K562 (cell line): ENCODE data around the gene SLC39A7. TPM values are rescaled to one million over a fixed set of nuclear protein-coding genes. Genes with fewer than 3 reads are reported as not detected.

Experiments used
- ATAC-seq: fragments of 200-7000 bp; cut with Tn5 transposase; 3 replicates; pipeline ENCODE4 v1.9.1; 2020; ENCODE audit warnings: moderate library complexity
- BruUV-seq: library from RNA; stranded (reverse); fragments of 400-500 nt; replicated peaks from 2 replicates; lab custom pipeline; 2021; lab: Mats Ljungman, UMichigan
- CTCF ChIA-PET: fragments of 300-600 bp; formaldehyde crosslinking; extraction: SDS; loops from one replicate; lab custom pipeline; 2021; ENCODE audit warnings: low intra/inter-chr PET ratio; lab: Yijun Ruan, JAX
- POLR2A ChIA-PET: fragments of 300-600, 350-650 bp; sonication (Branson Sonifier 250); formaldehyde crosslinking; extraction: SDS; loops from one replicate; lab custom pipeline; 2021; ENCODE audit warnings: antibody characterized with exemption, inconsistent platforms; lab: Yijun Ruan, JAX
- DNase-seq, 4 experiments: peaks; one replicate each; pipeline versions ENCODE4 v3.0.0 to v3.0.0-alpha.2; 2011 to 2018; ENCODE audit warnings: low spot score in 3 of 4, mixed read lengths in 3 of 4; ENCODE audit errors: extremely low read depth in 1 of 4
- FAIRE-seq: peaks from 2 replicates; lab custom pipeline; 2011; peaks lifted over from hg19 to GRCh38; lab: Jason Lieb, UNC
- H2AFZ ChIP-seq: 2 replicates; pipeline ENCODE4 v1.6.0; 2011; ENCODE audit warnings: low read depth, low read length, control low read depth, inconsistent platforms
- H3K27ac ChIP-seq: fragments of 200-600 bp; 3 replicates; pipeline ENCODE4 v1.8.0; 2011; ENCODE audit warnings: low read depth, mild to moderate bottlenecking, control low read depth, inconsistent platforms, low read length, moderate library complexity, mixed read lengths; ENCODE audit errors: extremely low read depth
- H3K27me3 ChIP-seq, 2 experiments: fragments of 300-600 bp in 1 of 2; 2 replicates in 1 of 2; 3 replicates in 1 of 2; pipeline versions ENCODE4 v1.6.0 to v1.8.0; 2011; ENCODE audit warnings: inconsistent platforms in 2 of 2, low read length in 2 of 2, mild to moderate bottlenecking in 1 of 2, mixed read lengths in 1 of 2, moderate library complexity in 1 of 2; ENCODE audit not compliant: control insufficient read depth in 2 of 2, insufficient read depth in 2 of 2
- H3K36me3 ChIP-seq: fragments of 300-600 bp; 3 replicates; pipeline ENCODE4 v1.8.0; 2011; ENCODE audit warnings: mild to moderate bottlenecking, low read length, inconsistent platforms; ENCODE audit not compliant: control insufficient read depth, insufficient read depth
- H3K4me1 ChIP-seq, 2 experiments: fragments of 200-600 bp in 1 of 2; replicated peaks in 1 of 2; 2 replicates in 1 of 2; 3 replicates in 1 of 2; pipeline versions ENCODE4 v1.5.1 to v1.8.0; 2011; ENCODE audit warnings: inconsistent platforms in 2 of 2, low read length in 2 of 2, mild to moderate bottlenecking in 1 of 2, mixed read lengths in 1 of 2, moderate library complexity in 1 of 2; ENCODE audit not compliant: control insufficient read depth in 2 of 2, insufficient read depth in 2 of 2
- H3K4me2 ChIP-seq: 2 replicates; pipeline ENCODE4 v1.6.1; 2011; ENCODE audit warnings: low read length, control low read depth, inconsistent platforms, mixed read lengths; ENCODE audit not compliant: insufficient read depth
- H3K4me3 ChIP-seq: fragments of 200-600 bp; sonication (generic), shearing (Covaris generic); 2 replicates; pipeline ENCODE4 v1.5.1; 2016; ENCODE audit warnings: control low read depth, inconsistent platforms
- H3K79me2 ChIP-seq: fragments of 200-600 bp; 3 replicates; pipeline ENCODE4 v1.8.0; 2011; ENCODE audit warnings: low read length, inconsistent platforms; ENCODE audit not compliant: control insufficient read depth, insufficient read depth
- H3K9ac ChIP-seq, 2 experiments: 2 replicates each; pipeline versions ENCODE4 v1.6.0 to v1.6.1; 2011; ENCODE audit warnings: low read depth in 2 of 2, low read length in 2 of 2, control low read depth in 1 of 2, inconsistent platforms in 1 of 2, mild to moderate bottlenecking in 1 of 2, mixed read lengths in 1 of 2; ENCODE audit not compliant: insufficient read depth in 1 of 2
- H3K9me1 ChIP-seq: one replicate; pipeline ENCODE4 v1.6.0; 2011; ENCODE audit warnings: inconsistent platforms, mild to moderate bottlenecking, low read length, moderate library complexity; ENCODE audit not compliant: control insufficient read depth, insufficient read depth
- H3K9me3 ChIP-seq: replicated peaks from 2 replicates; pipeline ENCODE4 v1.5.1; 2011; ENCODE audit warnings: low read depth, low read length, inconsistent platforms; ENCODE audit not compliant: control insufficient read depth, insufficient read depth
- H4K20me1 ChIP-seq: replicated peaks from 2 replicates; pipeline ENCODE4 v1.6.1; 2011; ENCODE audit warnings: low read length, inconsistent platforms, mixed read lengths; ENCODE audit not compliant: control insufficient read depth, insufficient read depth
- ATF7 ChIP-seq: fragments of 450-650 bp; IDR thresholded peaks from 2 replicates; pipeline ENCODE4 v1.7.1; 2014; ENCODE audit warnings: mild to moderate bottlenecking, moderate library complexity
- BHLHE40 ChIP-seq: IDR thresholded peaks from 2 replicates; pipeline ENCODE4 v1.6.1; 2011; ENCODE audit warnings: low read length, improper control_type of control experiment
- ELK1 ChIP-seq: sonication (generic); formaldehyde crosslinking; IDR thresholded peaks from 2 replicates; pipeline ENCODE4 v1.8.1; 2022; ENCODE audit warnings: missing genetic modification reagents
- MLX ChIP-seq, 2 experiments: fragments of 450-650 bp in 1 of 2; sonication (generic) in 1 of 2; formaldehyde crosslinking; conservative IDR thresholded peaks; 2 replicates each; pipeline versions ENCODE4 v1.4.0 to v1.8.1; 2020 to 2022; ENCODE audit warnings: mild to moderate bottlenecking in 1 of 2, missing genetic modification reagents in 1 of 2
- POLR3A ChIP-seq: IDR thresholded peaks from 2 replicates; pipeline ENCODE4 v1.6.1; 2011; ENCODE audit warnings: borderline replicate concordance, mild to moderate bottlenecking, moderate library complexity; ENCODE audit not compliant: insufficient read length, insufficient read depth; ENCODE audit errors: extremely low read depth
- RBM14 ChIP-seq: fragments of 200-400 bp; formaldehyde crosslinking; IDR thresholded peaks from 2 replicates; pipeline ENCODE4 v1.6.1; 2018; ENCODE audit warnings: low read depth, mild to moderate bottlenecking, low read length, moderate library complexity, borderline replicate concordance; ENCODE audit not compliant: insufficient read depth
- STAG1 ChIP-seq: sonication (generic); formaldehyde crosslinking; IDR thresholded peaks from 2 replicates; pipeline ENCODE4 v1.5.0; 2020; ENCODE audit warnings: missing genetic modification reagents, borderline replicate concordance
- ZFX ChIP-seq: sonication (generic); formaldehyde crosslinking; IDR thresholded peaks from 2 replicates; pipeline ENCODE4 v1.8.0; 2022; ENCODE audit warnings: mild to moderate bottlenecking, missing genetic modification reagents, moderate library complexity
- ZNF696 ChIP-seq: fragments of 250-450 bp; sonication (Bioruptor Pico); conservative IDR thresholded peaks from 2 replicates; pipeline ENCODE4 v1.4.0; 2020; ENCODE audit warnings: mild to moderate bottlenecking, moderate library complexity
- WGBS: fragments of 100-300 bp; shearing (Covaris generic); methylation state at CpG from one replicate; pipeline ENCODE4 v1.1.6; 2016; ENCODE audit warnings: low coverage, mixed read lengths; ENCODE audit not compliant: insufficient coverage; ENCODE audit errors: missing lambda C conversion rate; 5-methylcytosine and 5-hydroxymethylcytosine counted together
- in situ Hi-C: fragments of 300-500 bp; cut with MboI; formaldehyde crosslinking; loops from 4 replicates; pipeline ENCODE4 v1.15.0; 2018; ENCODE audit warnings: inconsistent platforms, mixed read lengths
- intact Hi-C: fragments of 100-400 bp; cut with micrococcal nuclease; formaldehyde crosslinking; loops from 2 replicates; pipeline ENCODE4 v1.14.2; 2022
- polyA plus RNA-seq, 8 experiments: library from polyadenylated mRNA; depleted of rRNA in 4 of 8; stranded (reverse) in 5 of 8; unstranded in 3 of 8; fragments of >200 nt; fragmentation: Nextera tagmentation in 2 of 8; fragmentation: Illumina TruSeq in 1 of 8; extraction: Ambion mirVana in 2 of 8; extraction: Trizol in 1 of 8; gene quantifications; 2 replicates each; pipeline versions ENCODE4 v1.2.1 to v1.2.3, GENCODE V29; 2011 to 2014; ENCODE audit warnings: inconsistent platforms in 1 of 8, missing spikeins in 1 of 8
- total RNA-seq, 7 experiments: library from RNA; depleted of rRNA in 6 of 7; stranded (reverse); fragments of >200 nt in 6 of 7; fragmentation: Illumina TruSeq in 2 of 7; extraction: Trizol in 2 of 7; gene quantifications; 2 replicates each; pipeline versions ENCODE4 v1.2.1 to v1.2.3, GENCODE V29; 2011 to 2021; ENCODE audit warnings: low replicate concordance in 1 of 7
- TF ChIP-seq, protein P1 (sequence below): fragments of 450-650 bp; IDR thresholded peaks from 2 replicates; pipeline ENCODE4 v1.6.1; 2014; ENCODE audit warnings: low read depth, mild to moderate bottlenecking, moderate library complexity, borderline replicate concordance
- TF ChIP-seq, protein P2 (sequence below), 2 experiments: fragments of 150-350 bp in 1 of 2; IDR thresholded peaks; 2 replicates each; pipeline ENCODE4 v1.6.1; 2012 to 2016; ENCODE audit warnings: low read depth in 2 of 2, low read length in 2 of 2, mild to moderate bottlenecking in 1 of 2, moderate library complexity in 1 of 2

The SLC39A7 gene
- total and polyA plus RNA-seq, 9 of the 15 experiments (the other 6 are each of a cell fraction or from before 2014, with no cell fraction given): 21.7 to 169 (median 121) TPM

- TF ChIP-seq ELK1 (CRISPR knock-in tag) (no peak), ZFX (CRISPR knock-in tag) (no peak), MLX (CRISPR knock-in tag; conservative IDR thresholded peaks at IDR 0.05) (no peak)
Observed at GRCh38 chr6:33166811-33167210, 33.9 kb upstream of the SLC39A7 start (continued).

GRCh38 chr6:33167374-33168283, 33.0 kb upstream of the SLC39A7 start:
- intact Hi-C loops: no loop called here
- Histone ChIP-seq H3K9me1 (no peaks in the 10 kb centered on the region), H2AFZ (no peak overlapping the region), H3K27me3 (peaks cover 5 to 37% of the 10 kb centered on the region in 2 experiments; a peak in 3 of 5 replicates), H3K36me3 (no peaks in the 10 kb centered on the region), H3K27ac (no peak overlapping the region), H3K9ac (peak overlapping the region in 1 of 2 experiments; percentile 36; a peak in 1 of 4 replicates), H3K79me2 (no peaks in the 10 kb centered on the region), H4K20me1 (peaks cover 4% of the 10 kb centered on the region; the same call in 1 of the 2 replicates), H3K9me3 (no peaks in the 10 kb centered on the region), H3K4me1 (peaks cover 0 to 18% of the 10 kb centered on the region in 2 experiments; a peak in 1 of 5 replicates), H3K4me3 (no peak overlapping the region), H3K4me2 (no peak overlapping the region)
- ATAC-seq (no peak), DNase-seq (no peak), FAIRE-seq (no peak)
- BruUV-seq: no TSS peak
- WGBS: 3% methylated on average over 15 of the region's 19 CpGs
- POLR2A ChIA-PET: no interaction called here
- in situ Hi-C loops: no loop called here
- CTCF ChIA-PET: no interaction called here
- TF ChIP-seq STAG1 (CRISPR knock-in tag) (no peak), ATF7 (no peak), ZNF696 (CRISPR knock-in tag) (no peak), RBM14 (no peak), BHLHE40 (peak; percentile 53; the same call in 1 of the 2 replicates), POLR3A (no peak)
- TF ChIP-seq, protein P1, sequence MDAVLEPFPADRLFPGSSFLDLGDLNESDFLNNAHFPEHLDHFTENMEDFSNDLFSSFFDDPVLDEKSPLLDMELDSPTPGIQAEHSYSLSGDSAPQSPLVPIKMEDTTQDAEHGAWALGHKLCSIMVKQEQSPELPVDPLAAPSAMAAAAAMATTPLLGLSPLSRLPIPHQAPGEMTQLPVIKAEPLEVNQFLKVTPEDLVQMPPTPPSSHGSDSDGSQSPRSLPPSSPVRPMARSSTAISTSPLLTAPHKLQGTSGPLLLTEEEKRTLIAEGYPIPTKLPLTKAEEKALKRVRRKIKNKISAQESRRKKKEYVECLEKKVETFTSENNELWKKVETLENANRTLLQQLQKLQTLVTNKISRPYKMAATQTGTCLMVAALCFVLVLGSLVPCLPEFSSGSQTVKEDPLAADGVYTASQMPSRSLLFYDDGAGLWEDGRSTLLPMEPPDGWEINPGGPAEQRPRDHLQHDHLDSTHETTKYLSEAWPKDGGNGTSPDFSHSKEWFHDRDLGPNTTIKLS: no peak
- TF ChIP-seq, protein P2, sequence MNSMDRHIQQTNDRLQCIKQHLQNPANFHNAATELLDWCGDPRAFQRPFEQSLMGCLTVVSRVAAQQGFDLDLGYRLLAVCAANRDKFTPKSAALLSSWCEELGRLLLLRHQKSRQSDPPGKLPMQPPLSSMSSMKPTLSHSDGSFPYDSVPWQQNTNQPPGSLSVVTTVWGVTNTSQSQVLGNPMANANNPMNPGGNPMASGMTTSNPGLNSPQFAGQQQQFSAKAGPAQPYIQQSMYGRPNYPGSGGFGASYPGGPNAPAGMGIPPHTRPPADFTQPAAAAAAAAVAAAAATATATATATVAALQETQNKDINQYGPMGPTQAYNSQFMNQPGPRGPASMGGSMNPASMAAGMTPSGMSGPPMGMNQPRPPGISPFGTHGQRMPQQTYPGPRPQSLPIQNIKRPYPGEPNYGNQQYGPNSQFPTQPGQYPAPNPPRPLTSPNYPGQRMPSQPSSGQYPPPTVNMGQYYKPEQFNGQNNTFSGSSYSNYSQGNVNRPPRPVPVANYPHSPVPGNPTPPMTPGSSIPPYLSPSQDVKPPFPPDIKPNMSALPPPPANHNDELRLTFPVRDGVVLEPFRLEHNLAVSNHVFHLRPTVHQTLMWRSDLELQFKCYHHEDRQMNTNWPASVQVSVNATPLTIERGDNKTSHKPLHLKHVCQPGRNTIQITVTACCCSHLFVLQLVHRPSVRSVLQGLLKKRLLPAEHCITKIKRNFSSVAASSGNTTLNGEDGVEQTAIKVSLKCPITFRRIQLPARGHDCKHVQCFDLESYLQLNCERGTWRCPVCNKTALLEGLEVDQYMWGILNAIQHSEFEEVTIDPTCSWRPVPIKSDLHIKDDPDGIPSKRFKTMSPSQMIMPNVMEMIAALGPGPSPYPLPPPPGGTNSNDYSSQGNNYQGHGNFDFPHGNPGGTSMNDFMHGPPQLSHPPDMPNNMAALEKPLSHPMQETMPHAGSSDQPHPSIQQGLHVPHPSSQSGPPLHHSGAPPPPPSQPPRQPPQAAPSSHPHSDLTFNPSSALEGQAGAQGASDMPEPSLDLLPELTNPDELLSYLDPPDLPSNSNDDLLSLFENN (IDR thresholded peaks at IDR 0.05; ENCODE audit: low read depth in 2 of 2, low read length in 2 of 2): no peak
